Measurements from ENCODE around the gene BCR.

The BCR gene

DNA sequence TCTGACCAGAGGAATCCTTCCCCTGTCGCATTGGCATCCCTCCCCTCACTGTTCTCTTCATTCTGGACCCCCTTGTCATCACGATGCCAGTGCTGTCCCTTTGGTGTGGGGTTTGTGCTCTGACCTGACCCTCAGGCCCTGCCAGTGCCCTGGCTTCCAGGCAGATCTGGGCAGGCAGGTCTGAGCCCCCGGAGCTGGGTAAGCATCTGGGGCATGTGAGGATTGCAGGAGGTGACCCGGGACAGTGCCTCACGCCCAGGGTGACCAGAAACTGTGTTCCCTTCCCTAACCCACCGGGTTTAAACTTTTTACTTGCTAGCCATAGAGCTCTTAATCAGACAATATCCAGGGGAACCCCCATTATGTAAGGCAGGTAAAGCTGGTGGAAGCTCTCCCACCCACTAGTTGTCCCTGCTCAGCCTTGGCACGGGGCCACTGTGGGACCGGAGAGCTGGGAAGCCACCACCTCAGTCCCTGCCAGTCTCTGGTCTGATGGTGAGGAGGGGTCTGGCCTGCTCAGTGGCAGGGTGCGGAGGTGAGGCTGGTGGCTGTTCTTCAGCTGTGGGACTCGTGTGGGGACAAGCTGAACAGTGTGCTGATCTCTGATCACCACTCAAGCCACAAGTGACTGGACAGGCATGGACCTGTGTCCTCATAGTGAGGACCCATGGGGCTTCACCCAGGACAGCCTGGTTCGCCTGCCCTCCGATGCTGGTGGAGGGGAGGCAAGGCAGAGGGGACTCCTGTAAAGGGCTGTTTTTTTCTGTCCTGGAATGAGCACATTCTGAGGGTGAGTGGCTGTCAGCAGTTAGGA lies 38.0 kb downstream of the BCR start:
- peaks cover 35% of the 10 kb centered on the region; the same call in 1 of the 2 replicates for H4K20me1 ChIP-seq (ENCODE audit: insufficient read depth)

DNA sequence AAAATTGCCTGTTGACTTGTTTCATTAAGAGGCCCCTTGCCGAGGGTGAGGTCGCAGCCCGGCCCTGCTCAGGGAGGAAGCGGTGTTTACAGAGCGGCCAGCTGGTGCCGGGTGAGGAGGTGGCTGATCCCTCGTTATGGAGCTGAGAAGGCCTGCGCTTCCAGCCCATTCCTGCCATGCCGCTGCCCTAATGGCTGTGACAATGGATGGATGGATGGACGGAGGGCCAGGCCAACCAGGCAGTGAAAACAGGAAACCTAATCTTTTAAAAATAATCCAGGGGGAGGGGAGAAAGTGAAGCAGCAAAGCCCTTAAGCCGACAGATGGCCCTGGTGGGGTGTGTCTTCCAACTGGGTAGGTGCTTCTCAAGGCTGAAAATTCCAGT lies 38.5 kb downstream of the BCR start:
- Histone ChIP-seq H4K20me1 (ENCODE audit: insufficient read depth) (peaks cover 31% of the 10 kb centered on the region; the same call in 1 of the 2 replicates), H2AFZ (ENCODE audit: low read depth) (no peak overlapping the region), H3K4me1 (ENCODE audit: low read depth, poor library complexity, severe bottlenecking) (peaks cover 7% of the 10 kb centered on the region), H3K27ac (no peak overlapping the region), H3K36me3 (ENCODE audit: insufficient read depth) (no peaks in the 10 kb centered on the region), H3K4me3 (IDR thresholded peaks at IDR 0.05; ENCODE audit: insufficient read depth, low read depth, low read length) (no peak overlapping the region), H3K27me3 (ENCODE audit: insufficient read depth, low read depth) (no peaks in the 10 kb centered on the region), H3K9ac (no peak overlapping the region), H3K4me2 (no peak overlapping the region), H3K79me2 (ENCODE audit: insufficient read depth, low read depth) (peaks cover 100% of the 10 kb centered on the region)
- TF ChIP-seq, protein P1, sequence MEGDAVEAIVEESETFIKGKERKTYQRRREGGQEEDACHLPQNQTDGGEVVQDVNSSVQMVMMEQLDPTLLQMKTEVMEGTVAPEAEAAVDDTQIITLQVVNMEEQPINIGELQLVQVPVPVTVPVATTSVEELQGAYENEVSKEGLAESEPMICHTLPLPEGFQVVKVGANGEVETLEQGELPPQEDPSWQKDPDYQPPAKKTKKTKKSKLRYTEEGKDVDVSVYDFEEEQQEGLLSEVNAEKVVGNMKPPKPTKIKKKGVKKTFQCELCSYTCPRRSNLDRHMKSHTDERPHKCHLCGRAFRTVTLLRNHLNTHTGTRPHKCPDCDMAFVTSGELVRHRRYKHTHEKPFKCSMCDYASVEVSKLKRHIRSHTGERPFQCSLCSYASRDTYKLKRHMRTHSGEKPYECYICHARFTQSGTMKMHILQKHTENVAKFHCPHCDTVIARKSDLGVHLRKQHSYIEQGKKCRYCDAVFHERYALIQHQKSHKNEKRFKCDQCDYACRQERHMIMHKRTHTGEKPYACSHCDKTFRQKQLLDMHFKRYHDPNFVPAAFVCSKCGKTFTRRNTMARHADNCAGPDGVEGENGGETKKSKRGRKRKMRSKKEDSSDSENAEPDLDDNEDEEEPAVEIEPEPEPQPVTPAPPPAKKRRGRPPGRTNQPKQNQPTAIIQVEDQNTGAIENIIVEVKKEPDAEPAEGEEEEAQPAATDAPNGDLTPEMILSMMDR (conservative IDR thresholded peaks at IDR 0.05; ENCODE audit: low read depth, low read length): no peak

More for the DNA sequence above, 38.0 kb downstream of the BCR start:
- peaks cover 7% of the 10 kb centered on the region for H3K4me1 ChIP-seq (ENCODE audit: low read depth, poor library complexity, severe bottlenecking)
- H2AFZ ChIP-seq (ENCODE audit: low read depth): no peak overlapping the region
- H3K27ac ChIP-seq: no peak overlapping the region
- no peaks in the 10 kb centered on the region for H3K36me3 ChIP-seq (ENCODE audit: insufficient read depth)
- no peak overlapping the region for H3K4me2 ChIP-seq
- peaks cover 100% of the 10 kb centered on the region for H3K79me2 ChIP-seq (ENCODE audit: insufficient read depth, low read depth)
- H3K9ac ChIP-seq: no peak overlapping the region
- TF ChIP-seq, protein P1 (conservative IDR thresholded peaks at IDR 0.05; ENCODE audit: low read depth, low read length): no peak
- H3K4me3 ChIP-seq (IDR thresholded peaks at IDR 0.05; ENCODE audit: insufficient read depth, low read depth, low read length): no peak overlapping the region
- no peaks in the 10 kb centered on the region for H3K27me3 ChIP-seq (ENCODE audit: insufficient read depth, low read depth)

DNA sequence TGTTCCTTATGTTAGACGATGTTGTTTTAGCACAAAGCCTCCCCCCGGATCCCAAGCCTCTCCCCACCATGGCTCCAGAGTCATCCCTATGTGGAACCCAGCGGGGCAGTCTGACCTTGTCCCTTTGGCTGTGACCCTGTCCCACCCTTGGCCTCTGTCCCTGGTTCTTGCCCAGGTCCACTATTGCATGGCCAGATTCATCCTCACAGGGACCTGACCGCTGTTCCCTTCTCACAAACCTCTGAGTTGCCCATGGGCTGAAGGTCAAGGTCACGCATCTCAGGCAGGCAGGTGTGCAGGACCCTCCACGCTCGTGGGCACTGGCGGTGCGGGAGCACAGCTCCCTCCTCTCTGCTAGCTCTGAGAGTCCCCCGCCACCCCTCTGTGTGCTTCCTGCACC lies 39.0 kb downstream of the BCR start:
- TF ChIP-seq, protein P1 (conservative IDR thresholded peaks at IDR 0.05; ENCODE audit: low read depth, low read length): no peak
- Histone ChIP-seq H4K20me1 (ENCODE audit: insufficient read depth) (peaks cover 29% of the 10 kb centered on the region; the same call in 1 of the 2 replicates), H3K9ac (no peak overlapping the region), H3K4me1 (ENCODE audit: low read depth, poor library complexity, severe bottlenecking) (peaks cover 7% of the 10 kb centered on the region), H2AFZ (ENCODE audit: low read depth) (no peak overlapping the region), H3K27me3 (ENCODE audit: insufficient read depth, low read depth) (no peaks in the 10 kb centered on the region), H3K36me3 (ENCODE audit: insufficient read depth) (no peaks in the 10 kb centered on the region), H3K79me2 (ENCODE audit: insufficient read depth, low read depth) (peaks cover 100% of the 10 kb centered on the region), H3K4me3 (IDR thresholded peaks at IDR 0.05; ENCODE audit: insufficient read depth, low read depth, low read length) (no peak overlapping the region), H3K27ac (no peak overlapping the region), H3K4me2 (no peak overlapping the region)

DNA sequence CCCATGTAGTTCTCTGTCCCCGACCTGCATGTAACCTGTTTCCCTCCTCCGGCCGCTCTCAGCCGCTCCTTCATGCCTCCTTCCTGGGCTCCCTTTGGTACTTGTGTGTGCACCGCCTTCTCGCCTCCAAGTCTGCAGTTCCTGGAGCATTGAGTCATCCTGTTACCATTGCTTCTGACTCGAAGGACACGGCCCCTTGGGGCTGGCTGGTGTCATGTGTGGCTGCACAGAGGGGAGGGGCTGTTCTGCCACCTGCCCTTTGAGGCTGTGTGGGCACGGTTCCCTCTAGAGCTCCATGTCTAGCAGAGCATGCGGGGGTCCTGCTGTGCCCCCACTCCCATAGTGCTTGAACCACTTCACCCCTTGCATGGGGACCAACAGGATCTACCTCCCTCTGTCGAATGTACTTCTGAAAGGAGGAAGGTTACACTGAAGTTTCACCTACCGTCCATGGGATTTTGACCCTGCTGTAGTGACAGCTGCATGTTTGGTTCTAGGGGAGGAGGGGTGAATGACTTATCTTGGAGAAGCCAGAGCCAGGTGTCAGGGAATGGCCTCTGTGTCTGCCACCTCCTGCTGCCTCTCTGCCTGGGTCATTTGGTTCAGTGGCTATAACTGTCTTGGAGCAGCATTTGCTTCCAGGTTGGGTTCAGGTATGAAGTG lies 39.6 kb downstream of the BCR start:
- Histone ChIP-seq H3K79me2 (ENCODE audit: insufficient read depth, low read depth) (peaks cover 100% of the 10 kb centered on the region), H4K20me1 (ENCODE audit: insufficient read depth) (peaks cover 29% of the 10 kb centered on the region; the same call in 1 of the 2 replicates), H3K4me2 (no peak overlapping the region), H3K27ac (no peak overlapping the region), H3K36me3 (ENCODE audit: insufficient read depth) (no peaks in the 10 kb centered on the region), H2AFZ (ENCODE audit: low read depth) (no peak overlapping the region), H3K27me3 (ENCODE audit: insufficient read depth, low read depth) (no peaks in the 10 kb centered on the region), H3K9ac (no peak overlapping the region), H3K4me1 (ENCODE audit: low read depth, poor library complexity, severe bottlenecking) (peaks cover 7% of the 10 kb centered on the region), H3K4me3 (IDR thresholded peaks at IDR 0.05; ENCODE audit: insufficient read depth, low read depth, low read length) (no peak overlapping the region)
- TF ChIP-seq, protein P1 (conservative IDR thresholded peaks at IDR 0.05; ENCODE audit: low read depth, low read length): no peak
